ENCODE measurements around the gene C8A.

Gene C8A

DNA sequence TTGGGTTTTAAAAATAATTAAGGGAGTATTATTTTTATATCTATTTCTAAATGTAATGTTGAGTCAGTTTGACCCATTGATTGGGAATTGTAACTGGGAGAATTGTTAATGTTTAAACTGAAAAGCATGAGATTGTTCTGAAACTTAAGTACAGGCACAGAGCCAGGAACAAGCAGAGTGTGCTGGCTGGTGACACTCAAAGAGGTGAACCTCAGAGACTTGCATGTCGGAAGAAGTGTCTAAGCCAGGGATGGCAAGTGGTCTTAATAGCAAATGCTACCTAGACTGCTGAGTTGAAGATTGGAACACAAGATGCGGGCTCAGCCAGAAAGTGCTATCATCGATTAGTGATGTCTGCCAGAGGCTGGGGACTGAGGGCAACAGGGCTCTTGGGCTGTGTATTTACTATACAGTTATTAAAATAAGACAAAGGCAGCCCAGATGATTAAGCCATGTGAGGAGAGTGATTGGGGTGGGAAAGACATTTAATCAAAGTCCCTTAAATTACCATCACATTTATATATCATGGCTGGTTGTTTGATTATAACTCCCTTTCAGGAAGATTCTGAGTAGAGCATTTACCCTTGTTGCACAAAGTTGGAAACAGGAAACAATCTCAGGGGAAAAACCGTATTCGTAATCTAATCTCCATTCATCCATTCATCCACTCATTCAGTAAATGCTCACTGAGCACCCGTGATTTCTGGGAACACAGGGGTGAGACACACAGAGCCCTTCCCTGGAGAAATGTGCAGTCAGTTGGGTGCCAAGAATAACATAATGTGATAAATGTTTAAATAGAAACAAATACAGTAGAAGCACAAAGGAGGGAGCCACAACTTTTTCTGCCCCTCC lies 42.8 kb downstream of the C8A start:
- DNase-seq = no peak

DNA sequence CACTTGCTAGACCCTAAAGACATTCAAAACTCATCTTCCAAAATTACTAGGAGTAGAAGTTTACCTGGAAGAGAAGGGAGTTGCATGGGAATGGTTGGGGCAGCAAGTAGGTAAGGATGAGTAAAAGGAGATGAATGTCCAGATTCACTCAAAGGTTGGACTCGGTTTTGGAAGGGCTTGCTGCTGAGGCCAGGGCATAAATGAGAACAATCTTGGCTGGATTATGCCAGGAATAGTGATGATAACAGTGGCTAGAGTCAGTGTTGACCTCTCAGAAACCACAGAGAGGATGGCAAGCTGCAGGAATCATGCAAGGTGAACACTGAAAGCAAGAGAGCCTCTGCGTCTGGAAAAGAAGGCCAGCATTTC lies 43.4 kb downstream of the C8A start:
- no peak for DNase-seq

- DNase-seq = no peak
Observed at GRCh38 chr1:56898879-56899278, 44.3 kb downstream of the C8A start.

DNA sequence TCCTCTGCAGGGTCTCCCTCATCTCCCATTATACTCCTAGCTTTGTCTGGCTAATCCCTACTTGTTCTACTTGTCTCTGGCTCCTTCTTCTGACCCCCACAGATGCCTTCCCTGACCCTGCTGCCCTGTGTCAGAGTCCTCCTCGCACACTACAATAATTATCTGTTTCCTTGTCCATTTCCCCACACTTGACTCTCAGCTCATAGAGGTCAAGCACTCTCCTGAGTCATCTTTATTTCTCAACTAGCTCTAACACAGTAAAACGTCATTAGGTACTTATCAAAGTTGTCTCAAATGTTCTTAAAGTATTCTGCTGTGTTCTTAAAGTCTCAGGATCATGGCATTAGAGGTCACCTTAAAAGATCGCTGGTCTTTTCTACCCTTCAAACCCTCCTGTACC lies 47.1 kb downstream of the C8A start:
- no peak for DNase-seq

GRCh38 chr1:56903778-56904177 lies 49.2 kb downstream of the C8A start:
- no peak for DNase-seq

DNA sequence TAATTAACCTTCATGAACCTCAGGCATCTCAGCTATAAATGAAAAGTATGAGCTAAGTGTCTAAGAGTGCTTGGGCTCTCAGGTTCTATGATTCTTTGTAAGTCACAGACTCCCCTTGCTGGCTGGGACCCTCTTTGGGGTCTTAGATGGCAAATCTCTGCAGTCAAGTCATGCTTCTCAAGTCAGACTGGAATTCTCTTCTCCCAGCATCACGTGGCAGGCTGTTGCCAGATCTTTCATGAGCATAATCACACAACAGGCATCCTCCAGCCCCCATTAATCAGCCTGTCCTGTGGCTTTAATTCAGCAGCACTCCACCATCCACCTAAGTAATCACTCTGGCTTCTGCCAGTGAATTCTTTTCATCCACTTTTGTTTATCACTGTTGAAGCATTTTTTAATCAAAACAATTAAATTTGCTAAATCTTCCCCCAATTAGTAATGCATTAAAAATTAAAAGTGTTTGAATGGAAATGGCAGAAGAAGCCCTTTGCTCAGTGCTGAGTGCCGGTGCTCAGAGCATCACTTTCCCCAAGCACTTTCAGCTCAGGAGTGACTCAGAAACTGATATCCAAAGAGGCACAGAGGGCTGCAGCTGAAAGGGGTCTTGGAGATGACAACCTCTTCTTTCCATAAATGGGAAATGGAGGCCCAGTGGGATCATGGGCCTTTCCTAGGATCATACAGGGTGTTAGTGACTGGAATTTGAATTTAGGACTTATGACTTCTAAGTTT lies 50.2 kb downstream of the C8A start:
- DNase-seq = no peak

- DNase-seq = no peak
Observed at GRCh38 chr1:56905667-56906066, 51.1 kb downstream of the C8A start.

DNA sequence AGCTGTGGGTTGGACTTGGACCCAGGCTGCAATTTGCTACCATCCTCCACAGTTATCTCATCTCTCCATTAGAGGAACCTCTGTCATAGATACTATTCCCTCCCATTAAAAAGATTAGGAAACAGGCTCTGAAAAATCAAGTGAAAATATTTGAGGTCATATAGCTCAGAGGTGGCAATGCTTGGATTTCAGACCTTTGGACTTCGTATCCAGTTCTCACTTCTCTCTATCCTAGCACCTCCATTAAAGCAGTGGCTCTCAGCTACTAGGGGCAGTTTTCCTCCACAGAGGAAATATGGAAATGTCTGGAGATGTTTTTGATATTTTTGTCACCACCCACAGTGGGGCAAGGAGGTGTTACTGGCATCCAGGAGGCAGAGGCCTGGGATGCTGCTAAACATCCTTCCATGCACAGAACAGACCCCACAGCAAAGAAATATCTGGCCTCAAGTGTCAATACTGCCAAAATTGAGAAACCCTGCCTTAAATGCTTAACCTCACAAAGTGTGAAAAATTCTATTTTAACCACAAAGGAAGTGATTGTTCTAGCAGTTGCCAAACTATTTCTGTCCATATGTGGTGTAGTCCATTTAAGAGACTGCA lies 54.1 kb downstream of the C8A start:
- DNase-seq = no peak

DNA sequence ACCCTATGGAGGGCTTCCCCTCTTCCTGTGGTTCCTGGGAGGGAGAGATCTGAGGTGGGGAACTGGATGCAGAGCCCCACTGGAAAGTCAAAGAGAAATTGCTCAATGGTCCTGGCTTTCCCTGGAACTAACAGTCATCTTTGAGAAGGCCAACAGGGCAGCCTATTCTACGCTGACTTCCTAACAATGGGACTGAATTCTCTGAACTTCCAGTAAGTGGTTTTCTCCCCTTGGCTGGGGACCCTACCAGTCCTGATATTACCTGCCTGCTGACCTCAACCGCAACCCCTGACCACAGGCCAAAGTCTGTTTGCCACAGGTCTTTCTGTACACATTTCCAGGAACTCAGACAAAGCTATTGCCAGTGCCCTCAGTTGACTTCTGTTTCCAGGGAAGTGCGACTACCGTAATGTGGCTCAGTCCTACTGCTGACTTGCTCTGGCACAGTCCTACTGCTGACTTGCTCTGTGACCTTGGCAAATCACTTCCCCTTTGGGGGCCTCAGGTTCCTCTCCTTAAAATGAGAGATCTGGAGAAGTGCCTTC lies 55.9 kb downstream of the C8A start:
- DNase-seq = no peak

DNA sequence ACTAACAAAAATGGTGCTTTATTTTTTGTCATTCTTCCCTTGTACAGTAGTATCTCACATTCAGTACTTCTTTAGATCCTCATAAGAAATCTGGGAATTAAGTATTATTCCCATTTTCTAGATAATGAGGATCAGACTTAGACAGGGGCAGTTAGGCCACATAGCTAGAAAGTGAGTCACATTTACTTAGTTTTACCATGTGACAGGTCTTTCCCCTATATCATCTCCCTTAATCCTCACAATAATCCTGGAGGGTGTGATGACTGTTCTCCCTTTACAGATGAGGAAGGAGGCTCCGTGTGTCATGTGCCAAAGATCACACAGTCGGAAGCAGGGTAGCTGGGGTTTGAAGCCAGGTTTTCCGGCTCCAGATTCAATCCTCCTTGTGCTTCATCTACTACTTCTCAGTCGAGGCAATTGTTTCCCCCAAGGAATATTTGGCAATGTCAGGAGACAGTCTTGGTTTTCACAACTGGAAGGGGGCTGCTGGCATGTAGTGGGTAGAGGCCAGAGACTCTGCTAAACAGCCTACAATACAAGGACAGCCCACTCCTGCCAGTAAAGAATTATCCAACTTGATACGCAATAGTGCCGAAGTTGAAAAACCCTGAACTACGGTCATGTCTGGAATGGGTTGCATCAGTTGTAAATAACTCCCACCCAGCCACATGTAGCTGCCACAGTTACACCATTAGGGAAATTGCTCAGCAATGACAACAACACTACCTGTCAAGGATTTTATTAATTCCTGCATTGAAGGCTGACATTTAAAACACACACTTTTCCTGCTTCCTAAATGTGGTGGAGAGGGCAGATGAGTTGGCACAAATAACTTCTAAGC lies 56.7 kb downstream of the C8A start:
- no peak for DNase-seq

- no peak for DNase-seq
Observed at GRCh38 chr1:56912325-56912724, 57.7 kb downstream of the C8A start.

- no peak for DNase-seq
Observed at GRCh38 chr1:56915960-56916359, 61.4 kb downstream of the C8A start.

DNA sequence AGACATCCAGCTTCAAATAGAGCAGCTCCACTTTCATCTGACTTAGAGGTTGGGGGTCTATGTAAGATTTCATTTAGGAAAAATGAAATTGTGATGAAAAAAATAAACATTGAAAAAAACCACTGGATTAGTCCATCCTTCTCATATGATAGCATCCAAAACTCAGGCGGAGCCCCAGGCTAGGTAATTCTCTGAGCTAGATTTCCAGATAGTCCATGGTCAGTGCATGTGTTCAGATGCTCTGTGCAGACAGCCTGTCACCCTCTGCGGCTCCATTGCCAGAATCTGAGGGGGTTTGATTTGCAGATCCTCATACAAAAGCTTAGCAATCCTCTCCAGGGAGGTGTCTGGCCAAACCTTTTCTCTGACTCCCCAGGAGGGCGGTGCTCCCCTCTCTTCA lies 62.0 kb downstream of the C8A start:
- DNase-seq = no peak

- no peak for DNase-seq
Observed at GRCh38 chr1:56917356-56917755, 62.8 kb downstream of the C8A start.

DNA sequence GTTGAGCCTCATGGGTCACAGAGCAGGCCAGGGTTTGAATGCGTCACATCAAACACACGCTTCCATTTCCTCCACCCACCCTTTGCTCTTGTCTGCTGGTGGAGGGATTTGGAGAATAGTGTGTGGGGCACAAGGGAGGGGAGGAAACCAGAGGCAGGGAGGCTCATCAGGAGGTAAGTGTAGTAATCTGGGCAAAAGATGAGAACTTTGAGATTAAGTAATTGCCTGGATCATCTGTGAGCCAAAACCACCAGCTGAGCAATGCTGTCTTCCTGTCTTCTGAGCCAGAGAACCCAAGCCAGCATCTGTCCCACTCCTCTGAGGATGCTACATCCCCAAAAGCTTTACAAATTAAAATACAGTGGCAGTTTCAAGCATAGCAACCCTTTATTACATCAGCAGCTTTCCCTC lies 66.0 kb downstream of the C8A start:
- no peak for DNase-seq

- no peak for DNase-seq
Observed at GRCh38 chr1:56921479-56921878, 66.9 kb downstream of the C8A start.

DNA sequence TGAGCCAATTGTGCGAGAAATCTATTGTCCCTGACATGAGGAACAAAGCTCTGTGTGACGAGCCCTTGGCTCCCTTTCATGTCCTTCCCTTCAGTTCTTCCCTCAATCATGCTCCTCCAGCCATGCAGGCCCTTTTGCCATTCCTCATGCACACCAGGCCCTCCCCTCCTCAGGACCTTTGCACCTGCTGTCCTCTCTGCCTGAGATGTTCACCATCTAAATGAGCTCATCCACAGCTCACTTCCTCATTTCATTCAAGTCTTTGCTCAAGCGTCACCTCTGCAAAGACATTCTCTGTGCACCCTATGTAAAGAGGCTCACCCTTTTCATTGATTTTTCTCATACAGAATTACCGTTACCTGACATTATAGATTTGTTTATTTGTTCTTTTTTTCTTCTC lies 67.5 kb downstream of the C8A start:
- no peak for DNase-seq

DNA sequence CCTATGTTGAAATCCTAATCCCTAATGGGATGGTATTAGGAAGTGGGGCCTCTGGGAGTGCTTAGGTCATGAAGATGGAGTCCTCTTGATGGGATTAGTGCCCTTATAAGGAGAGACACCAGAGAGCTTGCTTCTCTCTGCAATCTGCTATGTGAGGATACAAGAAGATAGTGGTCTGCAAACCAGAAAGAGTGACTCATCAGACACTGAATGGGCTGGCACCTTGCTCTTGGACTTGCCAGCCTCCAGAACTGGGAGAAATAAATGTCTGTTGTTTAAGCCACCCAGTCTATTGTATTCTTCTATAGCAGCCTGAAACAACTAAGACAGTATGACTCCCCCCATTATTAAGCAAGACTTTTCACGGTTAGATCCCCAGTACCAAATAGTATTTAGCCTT lies 67.9 kb downstream of the C8A start:
- DNase-seq = no peak

DNA sequence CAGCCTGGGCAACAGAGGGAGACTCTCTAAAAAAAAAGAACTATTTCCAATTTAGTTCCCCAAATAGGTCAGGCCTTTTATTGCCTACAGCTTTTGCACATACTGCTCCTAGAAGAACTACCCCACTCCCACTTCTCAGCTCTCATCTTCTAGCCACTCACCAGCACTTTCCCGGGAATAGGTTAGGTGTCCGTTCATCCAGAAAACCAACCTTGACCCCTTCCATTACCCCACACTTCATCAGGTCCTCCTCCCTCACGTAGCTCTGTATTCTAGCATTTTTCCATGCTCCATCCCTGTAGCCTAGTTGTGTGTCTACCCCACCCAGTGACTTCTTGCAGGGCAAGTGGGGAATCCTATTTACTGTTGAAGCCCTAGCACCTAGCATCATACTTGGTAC lies 68.6 kb downstream of the C8A start:
- DNase-seq = no peak

GRCh38 chr1:56924116-56924515 lies 69.5 kb downstream of the C8A start:
- DNase-seq = no peak

DNA sequence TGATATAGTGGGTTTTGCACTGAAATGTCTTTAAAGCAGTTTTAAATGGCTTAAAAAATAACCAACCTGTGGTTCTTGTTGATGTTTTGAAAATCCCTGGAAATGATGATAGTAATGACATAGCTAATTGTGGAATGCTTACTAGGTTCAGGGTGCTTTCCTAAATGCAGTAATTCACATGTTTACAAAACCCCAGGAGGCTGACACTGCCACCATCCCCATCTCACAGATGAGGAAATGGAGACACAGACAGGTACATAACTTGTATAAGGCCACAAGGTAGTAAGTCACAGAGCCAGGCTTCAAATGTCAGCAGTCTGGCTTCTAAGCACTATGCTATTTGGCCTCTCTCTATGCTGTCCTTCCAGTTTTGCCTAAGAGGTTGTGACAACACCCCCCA lies 70.6 kb downstream of the C8A start:
- no peak for DNase-seq

DNA sequence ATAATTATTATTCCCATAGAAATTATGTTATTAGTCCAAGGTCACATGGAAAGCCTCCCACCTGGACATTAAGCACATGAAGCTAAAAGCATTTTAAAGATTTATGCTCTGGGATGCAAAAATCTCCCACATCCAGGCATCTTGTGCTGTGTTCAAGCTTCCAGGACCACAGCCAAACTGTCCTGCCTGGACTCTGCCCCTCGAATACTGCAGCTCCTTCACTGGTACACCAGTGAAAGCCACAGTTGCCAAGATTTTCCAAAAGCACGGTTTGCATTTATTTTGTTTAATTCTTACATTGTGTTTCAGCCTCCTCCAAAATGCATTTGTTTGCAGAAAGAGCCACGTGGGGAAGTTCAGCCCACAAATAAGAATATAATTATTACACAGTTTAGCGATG lies 72.6 kb downstream of the C8A start:
- no peak for DNase-seq

GRCh38 chr1:56927986-56928385 lies 73.4 kb downstream of the C8A start:
- DNase-seq = no peak

Data from CD4-positive, alpha-beta T cell treated with Interleukin-15 for 1 hour (primary cell).